Lower leg skin (tissue), 3 donors: Measurements from ENCODE around the gene SMIM30.
"Not testable (repeated sequence)": the region's sequence is repeated elsewhere in the genome, so short reads cannot be mapped to it uniquely, and the experiment has no call there.

Experiments
- POLR2A ChIP-seq, 2 donors: fragments of 450-650 bp; IDR thresholded peaks; one replicate each; pipeline ENCODE4 v1.6.1; 2016 to 2017; ENCODE audit warnings: antibody characterized with exemption in 2 of 2, mild to moderate bottlenecking in 1 of 2, moderate library complexity in 1 of 2
- TF ChIP-seq, protein P1 (sequence below), 3 donors: fragments of 450-650 bp; IDR thresholded peaks; one replicate each; pipeline ENCODE4 v1.5.1; 2016; ENCODE audit warnings: antibody characterized with exemption in 3 of 3, mild to moderate bottlenecking in 3 of 3, moderate library complexity in 2 of 3

DNA sequence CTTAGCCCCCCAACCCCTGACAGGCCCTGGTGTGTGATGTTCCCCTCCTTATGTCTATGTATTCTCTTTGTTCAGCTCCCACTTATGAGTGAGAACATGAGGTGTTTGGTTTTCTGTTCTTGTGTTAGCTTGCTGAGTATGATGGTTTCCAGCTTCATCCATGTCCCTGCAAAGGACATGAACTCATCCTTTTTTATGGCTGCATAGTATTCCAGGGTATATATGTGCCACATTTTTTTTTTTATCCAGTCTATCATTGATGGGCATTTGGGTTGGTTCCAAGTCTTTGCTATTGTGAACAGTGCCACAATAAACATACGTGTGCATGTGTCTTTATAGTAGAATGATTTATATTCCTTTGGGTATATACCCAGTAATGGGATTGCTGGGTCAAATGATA is 47.8 kb upstream of the SMIM30 start:
- TF ChIP-seq POLR2A (IDR thresholded peaks at IDR 0.05): not testable (repeated sequence)
- TF ChIP-seq, protein P1, sequence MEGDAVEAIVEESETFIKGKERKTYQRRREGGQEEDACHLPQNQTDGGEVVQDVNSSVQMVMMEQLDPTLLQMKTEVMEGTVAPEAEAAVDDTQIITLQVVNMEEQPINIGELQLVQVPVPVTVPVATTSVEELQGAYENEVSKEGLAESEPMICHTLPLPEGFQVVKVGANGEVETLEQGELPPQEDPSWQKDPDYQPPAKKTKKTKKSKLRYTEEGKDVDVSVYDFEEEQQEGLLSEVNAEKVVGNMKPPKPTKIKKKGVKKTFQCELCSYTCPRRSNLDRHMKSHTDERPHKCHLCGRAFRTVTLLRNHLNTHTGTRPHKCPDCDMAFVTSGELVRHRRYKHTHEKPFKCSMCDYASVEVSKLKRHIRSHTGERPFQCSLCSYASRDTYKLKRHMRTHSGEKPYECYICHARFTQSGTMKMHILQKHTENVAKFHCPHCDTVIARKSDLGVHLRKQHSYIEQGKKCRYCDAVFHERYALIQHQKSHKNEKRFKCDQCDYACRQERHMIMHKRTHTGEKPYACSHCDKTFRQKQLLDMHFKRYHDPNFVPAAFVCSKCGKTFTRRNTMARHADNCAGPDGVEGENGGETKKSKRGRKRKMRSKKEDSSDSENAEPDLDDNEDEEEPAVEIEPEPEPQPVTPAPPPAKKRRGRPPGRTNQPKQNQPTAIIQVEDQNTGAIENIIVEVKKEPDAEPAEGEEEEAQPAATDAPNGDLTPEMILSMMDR (IDR thresholded peaks at IDR 0.05): not testable (repeated sequence)
